Activated CD4-positive, alpha-beta T cell treated with anti-CD3 and anti-CD28 coated beads, Interleukin-2, amount 50 U/mL, for 16 hours (primary cell): ENCODE measurements around the gene S1PR1.
A peak's percentile ranks its signal among the peaks of the same experiment; 100 is the strongest.
"Not testable (repeated sequence)": the region's sequence is repeated elsewhere in the genome, so short reads cannot be mapped to it uniquely, and the experiment has no call there.

Experiments used
- DNase-seq: peaks from one replicate; pipeline ENCODE4 v3.0.0-alpha.2; 2020

Gene S1PR1

DNA sequence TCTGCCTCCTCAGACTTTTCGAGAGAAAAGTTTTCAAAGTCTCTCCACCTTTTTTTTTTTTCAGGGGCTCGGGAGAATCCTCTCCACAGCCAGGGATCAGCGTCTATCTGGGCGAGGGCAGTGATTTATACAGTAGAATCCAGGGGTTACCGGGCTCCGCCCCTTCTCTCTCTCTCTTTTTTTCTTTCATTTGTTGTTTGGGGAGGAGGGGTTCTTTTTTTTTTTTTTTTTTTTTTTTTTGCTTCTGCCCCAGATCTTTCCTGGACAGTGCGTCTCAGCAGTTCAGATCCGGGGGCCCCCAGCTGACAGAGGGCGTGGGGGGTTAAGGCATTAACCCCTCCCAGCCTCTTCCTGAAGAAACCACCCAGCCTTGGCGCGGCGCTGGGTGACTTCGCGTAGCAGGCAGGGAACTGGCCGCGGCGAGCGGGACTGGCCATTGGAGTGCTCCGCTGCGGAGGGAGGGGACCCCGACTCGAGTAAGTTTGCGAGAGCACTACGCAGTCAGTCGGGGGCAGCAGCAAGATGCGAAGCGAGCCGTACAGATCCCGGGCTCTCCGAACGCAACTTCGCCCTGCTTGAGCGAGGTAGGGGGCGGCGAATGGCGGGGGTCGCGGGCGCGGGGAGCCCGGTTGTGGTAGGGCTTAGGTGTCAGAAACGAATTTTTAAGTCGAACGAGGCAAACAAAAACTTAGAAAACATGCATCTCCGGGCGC is at the start of gene S1PR1:
TSS of gene S1PR1 (plus strand) at position 504 of the 713 bp plus-strand sequence. CDS start 1,966 bp downstream, outside the sequence.
- DNase-seq, result peak; percentile 92

DNA sequence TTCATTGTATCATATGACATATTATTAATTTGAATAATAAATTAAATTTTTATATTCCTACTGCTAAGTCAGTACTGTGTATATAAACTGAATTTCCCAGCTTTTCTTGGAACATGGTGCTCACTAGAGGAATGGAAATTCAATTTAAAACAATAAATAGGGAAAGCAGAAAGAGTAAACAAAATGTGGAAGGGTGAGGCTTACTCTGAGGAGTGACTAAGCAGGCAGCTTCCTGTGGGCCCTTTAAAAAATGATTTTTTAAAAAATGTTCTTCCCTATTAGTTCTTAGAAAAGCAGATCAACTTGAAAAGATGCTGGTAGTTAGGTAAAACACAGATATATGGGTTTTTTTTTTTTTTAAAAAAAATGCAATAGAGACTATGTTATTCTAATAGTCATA is 49.5 kb upstream of the S1PR1 start:
- no peak for DNase-seq

- DNase-seq, result no peak
These were observed 48.5 kb upstream of the S1PR1 start for GRCh38 chr1:101188331-101188730.

- not testable (repeated sequence) for DNase-seq
These were observed 47.9 kb upstream of the S1PR1 start for GRCh38 chr1:101188968-101189367.

DNA sequence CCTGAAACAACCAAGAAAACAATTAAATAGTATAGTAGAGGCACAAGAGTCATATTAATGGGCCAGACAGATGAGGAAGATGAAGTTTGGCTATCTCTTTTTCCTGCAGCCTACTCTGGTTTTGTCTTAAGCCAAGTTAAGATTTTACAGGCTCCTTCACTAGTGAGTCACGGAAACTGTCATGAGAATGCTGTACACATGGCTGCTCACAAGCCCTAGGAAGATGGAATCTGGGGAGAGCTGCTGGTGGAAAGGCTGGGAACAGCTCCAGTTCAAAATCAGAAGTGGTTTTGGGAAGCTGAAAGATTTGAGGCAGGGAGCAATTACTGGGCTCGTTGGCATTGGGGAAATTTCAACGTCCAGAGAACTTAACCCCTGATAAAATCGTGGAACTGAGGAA is 46.4 kb upstream of the S1PR1 start:
- DNase-seq, result no peak

DNA sequence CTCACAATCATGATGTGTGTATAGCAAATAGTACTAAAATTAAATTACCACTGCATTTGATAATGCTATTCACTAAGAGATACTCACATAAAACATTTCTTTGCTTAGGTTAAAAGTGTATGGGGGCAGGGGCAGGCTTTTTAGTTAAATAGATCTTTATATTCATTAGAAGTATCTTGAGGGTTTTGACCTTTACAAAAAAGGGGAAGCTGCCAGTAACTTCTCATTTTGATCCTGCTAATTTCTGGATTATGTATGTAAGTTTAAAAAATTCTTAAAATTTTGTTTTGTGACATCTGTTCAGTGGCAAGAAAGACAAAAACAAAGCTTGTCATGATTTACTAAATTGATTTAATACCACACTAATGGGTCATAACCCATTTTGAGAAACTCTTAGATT is 45.8 kb upstream of the S1PR1 start:
- DNase-seq, result no peak

DNA sequence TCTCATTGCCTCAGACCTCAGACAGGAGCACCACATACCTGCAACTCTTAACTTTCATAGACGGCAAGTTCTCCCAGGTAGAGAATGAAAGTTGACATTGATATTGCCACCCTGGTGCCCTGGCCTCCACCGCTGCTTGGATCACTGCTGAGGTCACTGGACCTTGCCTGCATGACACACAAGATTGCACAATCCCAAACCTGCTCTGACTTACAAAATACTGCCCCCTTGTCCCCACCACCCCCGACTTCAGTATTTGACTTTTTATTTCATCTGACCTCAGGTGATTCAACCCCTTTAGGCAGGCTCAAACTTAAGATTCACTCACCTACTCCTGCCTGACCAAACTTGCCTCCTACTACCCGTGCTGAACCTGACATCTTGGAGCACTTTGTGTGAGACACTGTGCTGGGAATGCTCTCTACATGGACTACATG is 43.1 kb upstream of the S1PR1 start:
- no peak for DNase-seq

DNA sequence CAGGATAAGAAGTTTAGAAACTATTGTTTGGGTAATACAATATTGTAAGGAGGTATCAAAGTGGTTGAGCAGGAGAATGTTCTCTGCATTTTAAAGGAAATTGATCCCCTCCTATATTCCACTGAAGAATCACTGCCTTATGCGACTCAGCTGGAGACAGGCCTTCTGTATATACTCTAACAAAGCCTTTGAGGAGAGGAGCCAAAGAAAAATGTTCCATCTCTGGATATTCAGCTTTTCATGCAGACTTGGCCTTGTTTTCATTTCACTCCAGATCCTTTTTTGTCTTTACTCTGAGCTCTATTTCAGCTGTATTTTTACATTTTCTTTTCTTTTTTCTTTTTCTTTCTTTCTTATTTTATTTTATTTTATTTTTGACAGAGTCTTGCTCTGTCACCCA is 42.1 kb upstream of the S1PR1 start:
- no peak for DNase-seq

DNA sequence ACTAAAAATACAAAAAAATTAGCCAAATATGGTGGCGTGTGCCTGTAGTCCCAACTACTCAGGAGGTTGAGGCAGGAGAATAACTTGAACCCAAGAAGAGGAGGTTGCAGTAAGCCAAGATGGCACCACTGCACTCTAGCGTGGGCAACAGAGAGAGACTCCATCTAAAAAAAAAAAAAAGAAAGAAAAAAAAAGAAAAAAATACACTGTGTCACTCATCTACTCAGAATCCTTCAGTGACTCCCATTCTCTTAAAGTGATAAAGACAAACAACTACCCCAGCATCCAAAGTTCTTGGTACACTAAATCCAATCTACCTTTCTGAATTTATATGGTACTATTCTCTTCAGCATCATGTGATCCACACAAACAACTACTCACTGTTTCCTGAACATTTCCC is 40.2 kb upstream of the S1PR1 start:
- no peak for DNase-seq

DNA sequence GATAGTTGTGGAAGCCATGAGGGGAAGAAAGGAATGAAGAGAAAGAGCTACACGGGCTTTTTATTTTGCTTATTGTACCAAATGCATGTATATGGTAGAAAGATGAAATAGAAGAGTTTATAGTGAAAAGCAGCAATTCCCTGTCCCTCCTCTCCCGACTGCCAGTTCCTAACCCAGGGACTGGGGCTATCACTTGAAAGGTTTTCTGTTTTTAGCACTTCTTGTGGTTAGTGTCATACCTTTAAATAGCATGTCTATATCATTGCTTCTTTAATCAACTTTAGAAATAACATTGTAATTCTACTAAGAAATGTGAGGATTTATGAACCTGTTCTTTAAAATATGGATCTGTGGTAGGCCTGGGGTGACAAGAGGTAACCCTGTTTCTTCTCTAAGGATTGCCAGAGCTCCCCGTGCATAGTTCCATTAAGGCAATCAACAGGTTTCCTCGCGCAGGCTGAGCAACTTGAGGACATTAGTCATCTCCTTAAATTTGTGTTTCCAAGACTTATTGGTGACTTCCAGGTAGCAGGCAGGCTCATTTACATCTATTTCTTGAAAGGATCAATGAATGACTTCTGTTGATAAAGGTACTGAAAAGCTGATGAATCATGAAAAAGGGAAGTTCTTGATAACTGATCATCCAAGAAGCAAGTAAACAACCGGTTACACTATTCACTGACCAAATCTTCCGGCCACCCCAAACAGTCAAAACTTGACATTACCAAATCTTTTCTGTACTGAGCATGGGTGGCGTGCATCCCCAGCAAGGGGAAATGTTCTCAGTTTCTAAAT is 37.8 kb upstream of the S1PR1 start:
- peak; percentile 95 for DNase-seq

DNA sequence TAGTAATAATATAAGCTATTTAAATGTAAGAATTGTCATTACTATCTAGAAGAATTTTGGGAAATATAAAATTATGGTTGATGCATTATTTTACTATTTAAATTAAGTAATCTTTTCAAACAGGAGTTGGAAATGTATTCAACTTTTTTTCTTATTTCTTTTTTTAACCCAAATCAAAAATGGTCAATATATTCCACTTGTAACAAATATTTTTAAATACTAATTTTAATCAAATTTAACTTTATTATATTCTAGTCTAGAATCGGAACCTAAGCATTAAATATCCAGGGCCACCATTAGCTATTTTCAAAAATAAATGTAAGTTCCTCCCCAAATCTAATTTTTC is 37.2 kb upstream of the S1PR1 start:
- DNase-seq, result no peak

DNA sequence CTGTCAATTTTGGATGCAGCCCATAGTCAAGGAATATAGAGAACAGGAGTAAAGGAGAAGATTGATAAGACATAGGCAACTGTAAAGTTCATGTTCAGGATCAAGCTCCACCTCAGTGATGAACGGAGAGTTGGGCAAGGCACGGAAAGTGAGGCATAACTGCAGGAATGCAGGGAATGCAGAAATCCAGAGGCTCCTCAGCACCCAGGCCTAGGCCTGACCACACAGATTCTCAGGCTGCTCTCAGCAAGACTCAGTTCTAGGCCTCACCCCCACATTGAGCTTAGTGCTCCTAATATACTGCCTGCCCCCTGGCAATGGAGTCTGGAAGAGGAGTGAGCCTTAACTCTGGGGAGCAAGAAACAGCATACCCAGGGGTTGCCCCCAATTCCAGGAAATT is 36.3 kb upstream of the S1PR1 start:
- no peak for DNase-seq

DNA sequence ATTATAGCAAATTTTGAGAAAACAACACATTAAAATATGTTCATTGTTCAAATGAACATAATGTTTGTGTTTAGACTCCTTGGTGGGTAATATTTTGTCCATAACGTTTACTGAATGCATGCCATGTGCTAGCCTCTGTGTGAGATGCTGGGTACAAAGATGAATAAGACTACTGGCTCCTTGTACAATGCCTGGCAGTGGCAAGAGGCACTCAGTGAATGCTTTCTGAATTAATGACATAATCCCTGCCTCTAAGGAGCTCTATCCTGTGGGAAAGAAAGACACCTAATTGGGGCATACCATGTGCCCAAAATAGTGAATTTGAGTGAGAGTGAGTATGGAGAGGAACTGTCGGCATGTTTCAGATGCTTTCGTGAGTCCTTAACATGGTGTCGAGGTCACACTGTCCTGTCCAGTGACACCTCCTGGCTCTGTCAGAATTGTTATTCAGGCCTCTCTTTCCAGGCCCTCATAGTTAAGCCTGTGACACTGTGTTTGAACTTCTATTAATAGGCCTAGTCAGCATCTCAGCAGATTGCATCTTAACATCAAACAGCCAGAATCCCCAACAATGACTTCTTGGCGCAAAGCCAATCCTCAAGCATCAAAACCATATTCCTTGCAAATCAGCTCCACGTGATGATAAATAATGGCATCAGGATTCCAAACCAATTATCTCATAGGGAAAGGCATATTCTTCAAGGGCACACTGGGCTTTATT is 32.8 kb upstream of the S1PR1 start:
- DNase-seq, result no peak

DNA sequence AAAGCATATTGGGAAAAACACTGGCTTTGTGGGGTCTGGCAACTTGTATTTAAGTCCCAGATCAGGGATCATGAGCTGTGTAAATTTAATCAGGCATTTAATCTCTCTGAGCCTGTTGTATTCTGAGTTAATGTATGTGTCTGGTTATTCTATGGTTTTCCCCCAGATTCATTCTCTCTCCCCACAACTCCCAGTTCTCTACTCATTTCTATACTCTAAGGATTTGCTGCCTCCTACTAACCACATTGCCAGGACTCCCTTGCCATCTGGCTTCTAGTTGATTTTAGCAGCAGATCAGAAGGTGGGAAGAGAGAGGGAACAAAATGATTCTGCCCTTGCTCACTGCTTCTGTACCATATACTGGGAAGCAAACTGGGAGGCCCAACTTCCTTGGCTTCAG is 31.4 kb upstream of the S1PR1 start:
- DNase-seq, result no peak

DNA sequence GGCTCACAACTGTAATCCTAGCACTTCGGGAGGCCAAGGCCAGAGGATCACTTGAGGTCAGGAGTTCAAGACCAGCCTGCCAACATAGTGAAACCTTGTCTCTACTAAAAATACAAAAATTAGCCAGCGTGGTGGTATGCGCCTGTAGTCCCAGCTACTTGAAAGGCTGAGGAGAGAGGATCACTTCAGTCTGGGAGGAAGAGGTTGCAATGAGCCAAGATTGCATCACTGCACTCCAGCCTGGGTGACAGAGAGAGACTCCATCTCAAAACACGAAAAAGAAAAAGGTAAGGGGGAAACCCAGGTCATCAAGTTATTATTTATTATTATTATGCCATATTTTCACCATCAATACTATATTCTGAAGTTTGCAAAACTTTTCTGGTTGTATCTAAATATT is 30.7 kb upstream of the S1PR1 start:
- DNase-seq, result peak; percentile 66

DNA sequence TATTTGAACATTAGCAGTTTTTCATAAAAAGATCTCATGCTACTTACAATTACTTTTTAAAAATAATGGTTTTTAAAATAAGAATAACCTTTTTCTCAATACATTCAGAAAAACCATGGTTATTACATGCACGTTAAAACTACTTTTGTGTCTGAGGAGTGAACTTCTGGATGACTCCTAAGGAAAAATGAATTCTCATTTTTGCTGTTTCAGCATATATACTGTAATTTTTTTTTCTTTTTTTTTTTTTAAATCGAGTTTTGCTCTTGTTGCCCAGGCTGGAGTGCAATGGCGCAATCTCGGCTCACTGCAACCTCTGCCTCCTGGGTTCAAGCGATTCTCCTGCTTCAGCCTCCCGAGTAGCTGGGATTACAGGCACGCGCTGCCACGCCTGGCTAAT is 29.5 kb upstream of the S1PR1 start:
- DNase-seq, result not testable (repeated sequence)

- DNase-seq, result no peak
These were observed 28.9 kb upstream of the S1PR1 start for GRCh38 chr1:101207891-101208290.

GRCh38 chr1:101215363-101216011 is 21.3 kb upstream of the S1PR1 start:
- no peak for DNase-seq

GRCh38 chr1:101216623-101217022 is 20.2 kb upstream of the S1PR1 start:
- DNase-seq, result peak; percentile 58

DNA sequence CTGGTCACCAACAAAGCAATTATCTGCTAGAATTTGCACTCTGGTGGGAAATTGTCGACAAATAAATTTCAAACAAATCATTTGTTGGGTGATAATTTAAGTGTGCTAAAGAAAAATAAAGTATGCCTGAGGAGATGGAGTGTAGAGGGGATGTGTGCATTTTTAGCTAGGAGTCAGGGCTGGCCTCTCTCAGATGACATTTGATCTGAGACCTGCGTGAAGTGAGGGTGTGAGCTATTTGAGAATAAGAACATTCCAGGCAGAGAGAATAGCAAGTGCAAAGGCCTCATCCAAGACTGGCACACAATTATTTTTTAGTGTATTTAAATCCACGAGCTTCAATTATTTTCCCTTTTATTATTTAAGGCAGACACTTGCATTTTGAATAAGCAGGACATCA is 19.7 kb upstream of the S1PR1 start:
- no peak for DNase-seq

GRCh38 chr1:101218968-101219367 is 17.9 kb upstream of the S1PR1 start:
- DNase-seq, result not testable (repeated sequence)

DNA sequence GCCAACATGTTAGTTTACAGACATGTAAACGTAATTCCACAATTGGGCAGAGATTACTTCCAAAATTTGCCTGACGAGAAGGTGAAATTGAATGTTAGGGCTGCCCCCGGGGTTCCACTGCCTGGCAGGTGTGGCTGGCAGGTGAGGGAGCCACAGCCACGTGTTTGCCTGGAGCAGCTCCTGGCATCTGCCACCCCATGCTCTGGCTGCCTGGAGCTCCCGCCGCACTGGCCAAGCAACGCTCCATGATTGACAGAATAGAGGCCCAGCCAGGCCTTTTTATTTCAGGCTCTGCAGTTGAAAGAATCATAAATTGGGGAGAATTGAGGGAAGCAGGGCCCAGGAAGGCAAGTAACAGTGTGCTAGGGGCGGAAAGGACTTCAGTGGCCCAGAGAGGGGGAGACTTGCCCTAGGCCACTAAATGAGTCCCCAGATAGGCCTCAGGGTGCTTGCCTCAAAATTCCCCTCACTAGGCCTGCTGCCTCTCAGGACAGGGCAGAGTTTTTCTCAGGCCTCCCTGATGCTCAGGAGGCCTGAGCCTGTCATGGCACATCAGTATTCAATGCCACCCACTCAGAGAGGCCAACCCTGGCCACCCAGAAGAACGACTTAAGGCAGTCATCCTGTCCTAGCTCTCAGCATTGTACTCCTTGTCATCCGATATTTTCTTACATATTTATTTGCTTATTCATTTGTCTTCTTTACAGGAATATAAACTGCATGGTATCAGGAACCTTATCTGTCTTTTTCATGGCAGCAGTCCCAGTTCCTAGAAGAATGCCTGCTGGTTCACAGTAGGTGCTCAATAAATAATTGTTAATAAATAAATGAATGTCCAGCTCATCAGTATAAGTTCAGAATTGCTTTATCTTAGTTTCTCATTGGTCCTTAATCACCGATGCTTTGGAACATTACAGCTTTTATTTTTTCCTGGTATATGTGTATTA is 16.6 kb upstream of the S1PR1 start:
- DNase-seq, result no peak
